Activated CD8-positive, alpha-beta memory T cell treated with anti-CD3 and anti-CD28 coated beads for 4 hours (primary cell): ENCODE measurements around the gene RAD54L.
"Not testable (repeated sequence)": the region's sequence is repeated elsewhere in the genome, so short reads cannot be mapped to it uniquely, and the experiment has no call there.

Experiments used
- DNase-seq, 2 donors: peaks; one replicate each; pipeline ENCODE4 v3.0.0-alpha.2; 2020; ENCODE audit warnings: low read depth in 2 of 2

Gene RAD54L

DNA sequence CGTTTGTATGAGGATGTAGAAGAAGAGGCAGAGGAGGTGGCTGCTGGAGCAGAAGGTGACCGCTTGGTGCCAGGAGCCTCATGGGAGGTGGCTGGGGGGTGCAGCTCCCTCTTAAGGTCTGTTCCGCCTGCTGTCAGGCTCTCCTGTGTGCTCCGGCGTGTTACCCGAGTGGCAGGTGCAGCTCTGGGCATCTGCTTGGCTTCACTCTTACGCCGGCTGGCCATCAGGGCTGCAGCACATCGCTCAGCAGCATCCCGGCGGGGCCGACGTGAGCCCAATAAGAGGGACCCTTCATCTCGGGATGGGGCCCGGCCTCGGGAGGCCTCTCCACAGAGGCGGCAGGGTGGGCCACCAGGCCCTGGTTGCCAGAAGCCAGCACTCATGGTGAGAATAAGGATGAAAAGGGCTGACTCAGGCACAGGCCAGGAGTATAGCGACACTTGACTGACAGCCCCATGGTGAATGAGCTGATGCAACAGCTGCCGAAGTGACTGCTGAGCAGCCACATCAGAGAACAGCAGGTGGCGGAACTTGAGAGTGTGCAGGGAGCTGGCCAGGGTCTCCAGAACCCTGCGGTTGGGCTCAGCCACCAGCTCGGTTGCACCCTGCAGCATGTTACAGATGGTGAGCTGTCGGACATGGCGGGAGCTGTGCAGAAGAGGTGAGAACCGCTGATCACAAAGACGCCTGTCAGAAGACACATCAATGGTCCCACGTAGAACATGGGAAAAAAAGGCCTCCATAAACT lies 38.3 kb downstream of the RAD54L start:
- peak in 1 of 2 donors; percentile 5 for DNase-seq

DNA sequence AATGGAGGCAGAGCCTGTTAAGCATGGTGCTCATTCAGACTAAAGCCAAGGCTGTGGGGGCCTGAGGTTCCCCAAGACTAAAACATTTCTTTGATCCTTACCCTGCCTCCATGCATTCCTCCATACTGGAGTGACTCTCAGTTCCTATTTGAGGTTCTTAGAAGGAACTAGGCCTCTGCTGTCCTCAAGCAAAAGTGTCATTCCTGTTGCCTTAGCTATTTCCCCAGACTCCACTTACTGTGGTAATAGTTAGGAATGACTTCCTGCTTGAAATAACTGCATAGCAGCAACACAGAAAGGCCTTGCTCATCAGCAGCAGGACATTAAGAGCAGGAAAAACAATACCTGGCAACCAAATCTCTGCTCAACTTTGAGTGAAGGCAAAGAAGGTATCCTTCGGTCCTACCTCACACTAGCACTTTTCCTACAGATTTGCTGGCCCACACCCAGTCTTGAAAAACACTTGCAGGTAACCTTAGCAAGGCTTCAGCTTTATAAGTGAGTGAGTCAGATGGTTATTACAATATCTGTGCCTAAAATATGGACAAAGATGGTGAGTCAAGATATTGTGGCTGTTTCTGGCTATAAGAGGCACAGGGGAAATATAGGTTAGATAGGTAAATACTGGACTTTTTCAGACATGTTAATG lies 41.0 kb downstream of the RAD54L start:
- DNase-seq = no peak

DNA sequence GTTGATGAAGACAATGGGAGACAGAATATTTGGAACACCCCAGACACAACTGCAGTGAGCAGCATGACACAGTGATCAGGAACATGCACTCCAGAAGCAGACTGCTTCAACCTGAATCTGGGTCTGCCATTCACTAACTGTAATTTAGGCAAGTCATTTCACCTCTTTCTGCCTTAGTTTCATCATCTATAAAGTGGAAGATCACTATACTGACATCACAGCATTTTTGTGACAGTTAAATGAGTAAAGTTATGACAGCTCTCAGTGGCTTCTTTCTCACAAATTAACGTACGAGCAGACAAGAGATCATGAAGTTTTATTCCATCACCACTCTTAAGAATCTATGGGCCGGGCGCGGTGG lies 41.6 kb downstream of the RAD54L start:
- DNase-seq = no peak

DNA sequence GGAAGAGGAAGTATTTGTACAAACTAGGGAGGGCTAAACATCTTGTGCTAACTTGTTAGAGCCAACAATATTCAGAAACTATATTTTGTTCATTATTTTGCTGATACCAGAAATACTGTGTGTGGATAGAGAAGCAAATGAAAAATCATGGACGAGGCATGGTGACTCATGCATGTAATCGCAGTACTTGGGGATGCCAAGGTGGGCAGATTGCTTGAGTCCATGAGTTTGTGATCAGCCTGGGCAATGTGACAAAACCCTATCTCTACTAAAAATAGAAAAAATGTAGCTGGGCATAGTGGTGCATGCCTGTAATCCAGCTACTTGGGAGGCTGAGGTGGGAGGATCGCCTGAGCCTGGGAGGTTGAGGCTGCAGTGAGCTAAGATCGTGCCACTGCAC lies 42.4 kb downstream of the RAD54L start:
- no peak for DNase-seq

DNA sequence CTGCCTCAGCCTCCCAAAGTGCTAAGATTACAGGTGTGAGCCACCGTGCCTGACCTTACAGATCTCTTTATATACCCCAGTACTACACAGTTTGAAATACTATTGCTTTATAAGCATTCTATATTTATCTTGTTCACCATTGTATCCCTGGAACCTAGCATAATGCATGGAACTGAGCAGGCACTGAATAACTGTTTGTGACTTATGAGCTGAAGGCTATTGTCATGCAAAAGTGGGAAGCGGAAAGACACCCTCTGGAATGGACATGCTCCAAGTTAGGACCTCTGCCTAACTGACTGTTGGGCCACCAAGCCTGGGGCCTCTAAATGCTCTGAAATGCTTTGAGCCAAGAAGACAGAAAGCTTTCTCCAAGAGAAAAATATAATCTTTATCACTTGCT lies 47.7 kb downstream of the RAD54L start:
- DNase-seq = no peak

DNA sequence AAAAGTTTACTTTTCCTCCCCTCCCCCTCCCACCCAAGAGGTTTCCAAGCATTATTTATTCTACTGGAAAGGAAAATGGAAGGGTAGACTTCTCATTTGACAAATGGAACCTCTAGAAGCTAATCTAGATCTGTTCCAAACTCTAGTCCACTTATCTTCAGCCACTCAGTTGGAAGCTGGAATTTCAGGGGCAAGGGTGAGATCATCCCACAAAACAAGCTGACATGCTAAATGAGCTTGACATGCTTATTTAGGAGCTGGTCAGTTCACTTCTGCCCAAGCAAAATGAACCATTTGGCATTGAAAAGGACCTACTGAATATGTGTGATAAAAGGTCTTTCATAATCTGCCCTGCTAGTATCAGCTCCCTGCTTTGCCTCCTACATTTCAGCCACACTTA lies 50.8 kb downstream of the RAD54L start:
- DNase-seq = no peak

DNA sequence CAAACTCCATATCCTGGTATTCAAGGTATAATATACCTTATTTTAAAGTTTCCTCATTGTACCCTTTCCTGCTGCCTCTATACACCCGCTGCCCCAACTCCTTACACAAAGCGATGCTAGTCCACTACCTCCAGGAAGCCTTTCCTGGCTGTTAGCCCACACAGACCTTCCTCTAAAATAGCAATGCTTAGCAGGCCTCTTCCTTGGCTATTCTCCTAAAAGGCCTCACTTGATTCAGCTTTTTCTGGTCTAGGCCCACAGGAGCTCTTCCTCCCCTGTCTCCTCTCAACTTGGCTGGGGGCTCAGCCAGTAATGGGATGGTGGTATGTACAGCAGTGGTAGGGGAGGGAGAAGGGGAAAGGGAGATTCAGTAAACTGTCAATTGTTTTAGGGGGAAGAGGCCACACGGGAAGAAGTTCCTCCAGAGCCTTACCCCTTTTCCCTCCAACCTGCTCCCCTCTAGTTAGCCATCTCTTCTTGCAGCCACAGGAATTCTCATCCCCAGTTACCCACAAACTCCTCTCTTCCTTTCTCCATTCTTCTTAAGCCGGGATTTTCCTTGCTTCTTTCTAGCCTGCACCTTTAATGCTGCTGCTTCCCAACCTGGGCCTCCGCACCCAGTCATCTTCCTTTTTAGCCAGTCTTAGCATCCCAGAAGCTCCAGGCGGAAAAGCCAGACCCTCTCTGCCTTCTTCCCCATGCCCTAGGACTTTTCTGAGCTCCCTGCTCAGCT lies 53.3 kb downstream of the RAD54L start:
- no peak for DNase-seq

DNA sequence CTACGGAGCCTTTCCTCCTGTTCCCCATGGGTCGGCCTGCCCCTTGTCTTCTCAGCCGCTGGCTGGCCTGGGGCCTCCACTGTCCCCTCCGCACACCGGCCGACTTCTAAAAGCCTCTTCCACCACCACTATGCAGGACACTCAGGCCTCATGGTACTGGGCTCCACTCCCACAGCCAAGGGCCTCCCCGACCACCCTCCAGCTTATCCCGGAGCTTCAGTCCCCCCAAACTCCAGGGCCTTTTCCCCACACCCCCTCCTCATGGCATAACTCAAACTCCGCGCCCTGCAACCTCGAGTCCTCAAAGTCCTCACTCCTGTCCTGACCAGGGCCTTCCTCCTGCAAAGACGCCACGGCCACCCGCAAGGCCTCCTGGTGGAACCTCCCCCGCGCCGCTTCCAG lies 53.8 kb downstream of the RAD54L start:
- DNase-seq = no peak

DNA sequence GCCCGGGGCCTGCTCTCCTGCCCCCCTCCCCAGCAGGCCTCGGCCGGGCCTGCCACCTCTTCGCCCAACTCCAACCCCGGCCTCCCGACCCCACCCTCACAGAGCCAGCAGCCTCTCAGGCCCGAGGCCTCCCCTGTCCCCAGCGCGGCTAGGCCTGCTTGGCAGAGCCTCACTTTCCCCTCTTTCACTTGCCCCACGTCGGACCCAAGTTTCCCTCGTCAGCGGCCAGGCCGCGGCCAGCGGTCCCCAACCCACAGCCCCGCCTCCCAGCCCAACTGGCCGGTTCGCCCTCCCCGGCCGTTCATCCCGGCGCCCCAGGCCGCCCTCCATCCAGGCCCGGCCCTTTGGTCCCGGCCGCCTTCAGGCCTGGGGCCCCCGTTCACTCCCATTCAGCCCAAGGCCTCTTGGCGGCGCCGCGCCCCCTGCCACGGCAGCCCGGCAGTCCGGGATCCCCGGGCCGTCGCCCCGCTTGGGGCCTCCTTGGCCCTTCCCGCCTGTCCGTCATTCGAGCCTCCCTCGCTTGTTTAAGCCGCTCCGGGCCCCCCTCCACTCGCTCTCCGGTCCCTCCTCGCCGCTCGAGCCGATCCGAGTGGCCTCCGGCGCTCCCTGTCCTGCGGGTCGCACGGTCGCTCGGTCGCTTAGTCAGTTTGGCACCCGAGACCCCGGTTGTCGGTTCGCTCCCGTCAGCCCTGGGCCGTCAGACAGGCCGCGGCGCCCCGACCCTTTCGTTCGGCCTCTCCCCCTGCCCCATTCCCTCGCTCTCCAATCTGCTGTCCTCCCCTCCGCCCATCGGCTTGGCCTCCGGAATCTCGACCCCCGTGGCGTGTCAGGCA lies 54.5 kb downstream of the RAD54L start:
- peak; percentile 8 to 9 for DNase-seq

DNA sequence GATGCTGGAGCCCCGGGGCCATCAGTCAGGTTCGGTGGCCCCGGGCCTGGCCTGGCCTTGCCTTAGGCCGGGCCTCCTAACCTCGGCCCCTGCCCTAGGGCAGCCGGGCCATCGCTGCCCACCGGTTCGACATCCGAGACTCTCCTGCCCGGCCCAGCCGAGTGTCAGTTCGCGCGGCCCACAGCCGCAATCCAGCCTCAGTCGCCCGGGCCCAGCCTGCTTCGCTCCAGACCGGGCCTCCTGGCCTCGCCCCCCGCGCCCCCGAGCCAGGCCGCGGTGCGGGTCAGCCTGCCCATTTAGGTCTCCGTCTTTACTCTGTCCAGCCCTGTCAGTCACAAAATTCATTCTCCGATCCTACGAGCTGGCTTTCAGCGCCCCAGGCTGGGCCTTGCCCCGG lies 55.1 kb downstream of the RAD54L start:
- peak in 1 of 2 donors; percentile 9 for DNase-seq

DNA sequence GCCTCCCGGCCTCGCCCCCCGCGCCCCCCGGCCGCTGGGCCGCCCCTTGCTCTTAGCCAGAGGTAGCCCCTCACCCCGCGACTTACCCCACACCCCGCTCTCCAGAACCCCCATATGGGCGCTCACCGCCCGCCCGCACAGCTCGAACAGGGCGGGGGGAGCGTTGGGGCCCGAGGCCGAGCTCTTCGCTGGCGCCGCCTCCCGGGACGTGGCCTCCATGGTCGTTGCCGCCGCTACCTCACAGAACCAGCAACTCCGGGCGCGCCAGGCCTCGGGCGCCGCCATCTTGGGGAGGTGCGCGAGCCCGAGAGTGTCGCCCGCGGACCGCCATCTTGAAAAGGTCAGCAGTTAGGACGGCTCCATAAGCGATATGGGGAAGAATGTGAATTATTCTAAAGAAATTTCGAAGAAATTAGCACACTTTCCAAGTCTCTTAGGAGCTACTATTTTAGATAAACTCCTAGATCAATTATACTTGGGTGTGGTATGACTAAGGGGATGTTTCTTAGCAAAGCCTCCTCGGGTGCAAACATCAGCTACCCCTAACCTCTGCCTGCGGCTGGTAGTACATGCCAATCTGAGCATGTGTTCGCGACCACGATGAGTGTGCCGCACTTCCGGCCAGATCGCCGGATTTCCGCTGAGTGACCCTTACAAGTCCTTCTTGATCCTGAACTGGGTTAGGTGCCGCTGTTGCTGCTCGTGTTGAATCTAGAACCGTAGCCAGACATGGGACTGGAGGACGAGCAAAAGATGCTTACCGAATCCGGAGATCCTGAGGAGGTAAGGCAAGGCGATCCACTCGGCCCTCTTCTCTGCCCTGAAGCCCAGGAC lies 55.7 kb downstream of the RAD54L start, which contains the start of the genes LRRC41 and UQCRH:
Gene LRRC41, minus strand, starts transcription at position 579 of the 834 bp plus-strand sequence. Its CDS starts 294 bp downstream, at position 285.
Gene UQCRH, plus strand, starts transcription at position 661 of the 834 bp plus-strand sequence. Its CDS starts 69 bp downstream, at position 730.
- peak; percentile 85 to 88 for DNase-seq

DNA sequence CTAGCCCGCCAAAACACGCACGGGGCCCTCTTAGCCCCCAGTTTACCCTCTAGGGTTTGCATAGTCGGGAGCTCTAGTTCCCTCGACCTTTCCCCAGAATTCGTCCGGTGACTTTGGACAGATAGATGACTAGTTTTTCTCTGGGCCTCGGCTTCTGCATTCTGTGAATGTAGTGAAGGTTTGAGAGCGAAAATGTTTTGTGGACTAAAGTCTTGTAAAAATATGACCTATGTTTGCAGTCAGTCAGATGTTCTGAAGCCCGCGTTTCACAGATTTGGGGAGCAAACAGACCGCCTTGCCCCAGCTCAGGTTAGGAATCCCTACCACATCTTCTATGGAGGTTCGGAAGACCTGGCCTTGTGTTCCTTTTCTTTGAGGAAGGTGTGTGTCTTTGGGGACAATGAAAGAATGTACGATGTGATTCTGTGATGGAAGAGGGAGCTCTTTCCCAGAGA lies 56.3 kb downstream of the RAD54L start:
- no peak for DNase-seq

DNA sequence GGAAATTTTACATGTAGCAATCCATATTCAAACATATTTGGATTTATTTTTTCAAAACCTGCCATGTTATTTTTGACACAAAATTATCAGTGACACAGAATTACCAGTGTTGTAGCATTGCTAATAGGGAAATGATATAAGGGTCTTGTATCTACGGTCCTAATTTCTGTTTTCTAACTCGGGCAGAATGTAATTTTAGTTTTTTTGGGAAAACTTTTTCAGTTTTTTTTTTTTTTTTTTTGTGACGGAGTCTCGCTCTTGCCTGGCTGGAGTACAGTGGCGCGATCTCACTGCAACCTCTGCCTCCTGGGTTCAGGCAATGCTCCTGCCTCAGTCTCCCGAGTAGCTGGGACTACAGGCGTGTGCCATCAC lies 58.6 kb downstream of the RAD54L start:
- no peak for DNase-seq

DNA sequence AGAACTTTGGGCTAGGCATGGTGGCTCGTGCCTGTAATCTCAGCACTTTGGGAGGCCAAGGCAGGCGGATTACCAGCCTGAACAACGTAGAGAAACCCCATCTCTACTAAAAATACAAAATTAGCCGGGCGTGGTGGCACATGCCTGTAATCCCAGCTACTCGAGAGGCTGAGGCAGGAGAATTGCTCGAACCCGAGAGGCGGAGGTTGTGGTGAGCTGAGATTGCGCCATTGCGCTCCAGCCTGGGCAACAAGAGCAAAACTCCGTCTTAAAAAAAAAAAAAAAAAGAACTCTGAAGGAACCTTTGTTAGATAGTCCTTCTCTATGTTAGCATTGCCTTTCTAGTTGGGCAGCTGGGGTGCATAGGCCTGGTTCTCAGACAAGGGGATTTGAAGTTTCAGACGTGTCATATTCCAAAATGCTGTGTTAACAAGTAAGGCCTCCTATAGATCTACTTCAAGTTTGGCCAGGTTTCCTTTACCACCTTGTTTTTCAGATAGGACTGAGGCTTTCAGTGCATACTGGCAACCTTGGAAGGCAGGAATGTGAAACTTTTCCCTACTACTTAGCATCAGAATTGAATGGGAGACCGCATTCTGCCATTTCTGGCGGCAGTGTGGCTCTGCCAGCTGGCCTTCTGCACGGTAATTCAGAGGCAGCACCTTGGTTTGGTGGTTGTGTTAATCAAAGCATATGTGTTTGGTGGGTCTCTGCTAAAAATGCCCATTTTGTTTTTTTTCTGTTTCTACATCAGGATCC lies 62.0 kb downstream of the RAD54L start:
- no peak for DNase-seq

DNA sequence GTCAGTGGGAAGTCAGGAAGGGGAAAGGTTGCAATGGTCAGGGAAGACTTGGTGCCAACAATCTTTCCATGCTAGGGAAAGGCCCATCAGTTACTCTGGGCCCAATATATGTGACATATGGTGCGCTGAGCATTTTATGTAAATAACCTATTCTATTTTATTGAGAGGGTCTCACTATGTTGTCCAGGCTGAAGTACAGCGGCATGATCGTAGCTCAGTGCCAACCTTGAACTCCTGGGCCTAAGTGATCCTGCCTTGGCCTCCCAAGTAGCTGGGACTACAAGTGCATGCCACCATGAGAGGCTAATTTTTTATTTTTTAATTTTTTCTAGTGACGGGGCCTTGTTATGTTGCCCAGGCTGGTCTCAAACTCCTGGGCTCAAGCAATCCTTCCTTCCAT lies 62.8 kb downstream of the RAD54L start:
- no peak for DNase-seq

DNA sequence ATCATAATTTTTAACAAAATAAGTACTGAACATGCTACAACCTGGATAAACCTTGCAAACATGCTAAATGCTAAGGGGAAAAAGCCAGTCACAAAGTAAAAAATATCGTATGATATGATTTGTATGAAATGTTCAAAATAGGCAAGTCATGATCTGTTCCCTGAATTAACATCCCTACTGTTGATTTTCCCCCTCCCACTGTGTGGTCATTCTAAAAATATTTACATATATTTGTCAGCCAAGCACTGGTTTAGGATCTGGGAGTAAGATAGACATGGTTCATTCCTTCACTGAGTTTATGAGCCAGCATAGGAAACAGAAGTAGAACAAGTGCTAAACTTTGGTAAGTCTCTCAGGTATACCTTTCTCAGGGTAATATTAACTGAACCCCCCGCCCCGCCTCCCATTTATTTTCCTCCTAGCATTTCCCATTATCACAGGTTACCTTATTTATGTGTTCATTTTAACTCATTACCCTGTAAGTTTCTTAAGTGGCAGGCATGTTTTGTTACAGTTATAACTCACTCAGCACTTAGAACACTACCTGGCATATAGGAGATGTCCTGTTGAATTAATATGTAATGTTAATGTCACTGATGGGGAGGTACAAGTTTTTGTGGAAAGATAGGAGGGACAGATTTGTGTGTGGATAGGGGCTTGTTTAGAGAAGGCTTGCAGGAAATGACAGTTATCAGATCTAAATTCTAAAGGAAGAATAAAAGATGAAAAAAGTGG lies 68.3 kb downstream of the RAD54L start:
- DNase-seq = no peak

DNA sequence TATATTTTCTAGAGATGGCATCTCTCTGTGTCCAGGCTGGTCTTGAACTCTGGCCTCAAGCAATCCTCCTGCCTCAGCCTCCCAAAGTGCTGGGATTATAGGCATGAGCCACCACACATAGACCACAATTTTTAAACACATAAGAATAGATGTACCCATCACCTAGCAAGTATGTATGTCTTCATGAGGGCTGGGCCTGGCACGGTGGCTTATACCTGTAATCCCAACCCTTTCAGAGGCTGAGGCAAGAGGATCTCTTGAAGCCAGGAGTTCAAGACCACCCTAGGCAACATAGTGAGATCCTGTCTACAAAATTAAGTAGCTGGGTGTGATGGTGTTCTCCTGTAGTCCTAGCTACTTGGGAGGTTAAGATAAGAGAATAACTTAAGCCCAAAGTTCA lies 69.8 kb downstream of the RAD54L start:
- DNase-seq = no peak

DNA sequence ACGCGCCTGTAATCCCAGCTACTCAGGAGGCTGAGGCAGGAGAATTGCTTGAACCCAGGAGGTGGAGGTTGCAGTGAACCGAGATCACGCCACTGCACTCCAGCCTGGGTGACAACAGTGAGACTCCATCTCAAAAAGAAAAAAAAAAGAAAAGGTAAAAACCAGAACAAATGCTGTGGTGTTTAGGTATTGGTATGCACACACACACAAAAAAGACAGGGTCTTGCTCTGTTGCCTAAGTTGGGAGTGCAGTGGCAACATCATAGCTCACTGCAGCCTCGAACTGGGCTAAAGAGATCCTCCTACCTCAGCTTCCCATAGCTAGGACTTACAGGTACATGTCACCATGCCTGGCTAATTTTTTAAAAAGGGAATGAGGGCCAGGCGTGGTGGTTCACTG lies 71.7 kb downstream of the RAD54L start:
- not testable (repeated sequence) for DNase-seq
